ENCODE results near the gene TCTA.
A peak's percentile ranks its signal among the peaks of the same experiment; 100 is the strongest.

The TCTA gene

GRCh38 chr3:49410066-49410845, 2.0 kb upstream of the TCTA start:
- DNase-seq (ENCODE audit: insufficient read length, low spot score) (no peak), FAIRE-seq (peak; percentile 18)

- FAIRE-seq (peak; percentile 81), DNase-seq (ENCODE audit: insufficient read length, low spot score) (no peak)
Measured at GRCh38 chr3:49410846-49411534, 1.2 kb upstream of the TCTA start.

- FAIRE-seq (no peak), DNase-seq (ENCODE audit: insufficient read length, low spot score) (no peak)
Measured at GRCh38 chr3:49411535-49411967, 672 bp upstream of the TCTA start.

GRCh38 chr3:49412632-49413337, 562 bp downstream of the TCTA start:
- FAIRE-seq: peak; percentile 65
- DNase-seq (ENCODE audit: insufficient read length, low spot score): no peak

GRCh38 chr3:49413338-49413734, 1.1 kb downstream of the TCTA start:
- FAIRE-seq (no peak), DNase-seq (ENCODE audit: insufficient read length, low spot score) (no peak)

- FAIRE-seq (no peak), DNase-seq (ENCODE audit: insufficient read length, low spot score) (no peak)
Measured at GRCh38 chr3:49414753-49415152, 2.5 kb downstream of the TCTA start.

GRCh38 chr3:49415931-49416601, 3.8 kb downstream of the TCTA start:
- DNase-seq (ENCODE audit: insufficient read length, low spot score): peak; percentile 53
- FAIRE-seq: peak; percentile 96

GRCh38 chr3:49416867-49417266, 4.6 kb downstream of the TCTA start:
- DNase-seq (ENCODE audit: insufficient read length, low spot score) (no peak), FAIRE-seq (no peak)

GRCh38 chr3:49417516-49418120, 5.4 kb downstream of the TCTA start:
- FAIRE-seq: no peak
- DNase-seq (ENCODE audit: insufficient read length, low spot score): no peak

GRCh38 chr3:49421890-49422378, 9.7 kb downstream of the TCTA start:
- FAIRE-seq: no peak
- DNase-seq (ENCODE audit: insufficient read length, low spot score): no peak

- no peak for DNase-seq (ENCODE audit: insufficient read length, low spot score)
- no peak for FAIRE-seq
Measured at GRCh38 chr3:49422379-49423248, 10.4 kb downstream of the TCTA start, which contains the start of gene AMT. Gene AMT (minus strand): TSS chr3:49422473. CDS start chr3:49422450, 23 bp downstream.

- DNase-seq (ENCODE audit: insufficient read length, low spot score): no peak
- no peak for FAIRE-seq
Measured at GRCh38 chr3:49424816-49425215, 12.6 kb downstream of the TCTA start.

GRCh38 chr3:49427586-49427985, 15.4 kb downstream of the TCTA start:
- DNase-seq (ENCODE audit: insufficient read length, low spot score): no peak
- no peak for FAIRE-seq

GRCh38 chr3:49428752-49429080, 16.5 kb downstream of the TCTA start:
- no peak for DNase-seq (ENCODE audit: insufficient read length, low spot score)
- no peak for FAIRE-seq

- no peak for FAIRE-seq
- no peak for DNase-seq (ENCODE audit: insufficient read length, low spot score)
Measured at GRCh38 chr3:49434731-49435130, 22.5 kb downstream of the TCTA start.

GRCh38 chr3:49445391-49445790, 33.2 kb downstream of the TCTA start:
- FAIRE-seq: no peak
- no peak for DNase-seq (ENCODE audit: insufficient read length, low spot score)

GRCh38 chr3:49453621-49454020, 41.4 kb downstream of the TCTA start:
- FAIRE-seq (no peak), DNase-seq (ENCODE audit: insufficient read length, low spot score) (no peak)

GRCh38 chr3:49454458-49454857, 42.2 kb downstream of the TCTA start:
- FAIRE-seq: no peak
- DNase-seq (ENCODE audit: insufficient read length, low spot score): no peak

GRCh38 chr3:49454898-49455681, 42.9 kb downstream of the TCTA start:
- DNase-seq (ENCODE audit: insufficient read length, low spot score) (no peak), FAIRE-seq (no peak)

Data from GM19239 (cell line).